ENCODE measurements around the gene ZNF324B. TPM values are rescaled to one million over a fixed set of nuclear protein-coding genes. Genes with fewer than 3 reads are reported as not detected.

ZNF324B gene
- total RNA-seq, 1 experiment from 2014 or later = 4.3 TPM

GRCh38 chr19:58480481-58480830, 29.0 kb downstream of the ZNF324B start:
- no peaks in the 10 kb centered on the region for H4K20me1 ChIP-seq (ENCODE audit: insufficient read depth)
- no peaks in the 10 kb centered on the region for H3K9me3 ChIP-seq (ENCODE audit: insufficient read depth, low read depth)
- BruUV-seq (replicated peaks) = no TSS peak
- intact Hi-C loops (cut with micrococcal nuclease; ENCODE audit: unreplicated experiment) = no loop called here
- no peak for DNase-seq
- POLR2A ChIA-PET (ENCODE audit: unreplicated experiment) = no interaction called here
- H3K4me2 ChIP-seq = no peak overlapping the region
- H3K36me3 ChIP-seq (ENCODE audit: low read depth) = no peaks in the 10 kb centered on the region
- CTCF ChIA-PET = no interaction called here
- no peaks in the 10 kb centered on the region for H3K27me3 ChIP-seq (ENCODE audit: insufficient read depth, low read depth)
- H2AFZ ChIP-seq = no peak overlapping the region
- H3K4me3 ChIP-seq = no peak overlapping the region
- H3K4me1 ChIP-seq (replicated peaks; ENCODE audit: insufficient read depth) = peaks cover 12% of the 10 kb centered on the region; the same call in 1 of the 2 replicates
- no peaks in the 10 kb centered on the region for H3K9me2 ChIP-seq (ENCODE audit: insufficient read depth)
- no peaks in the 10 kb centered on the region for H3K79me2 ChIP-seq (ENCODE audit: low read depth)
- no peak overlapping the region for H3K27ac ChIP-seq
- peaks cover 3% of the 10 kb centered on the region for H3F3A ChIP-seq (ENCODE audit: insufficient read depth, low read depth)
- TF ChIP-seq EZH2 (IDR thresholded peaks at IDR 0.05; ENCODE audit: low read depth) = no peak
- TF ChIP-seq, protein P1, sequence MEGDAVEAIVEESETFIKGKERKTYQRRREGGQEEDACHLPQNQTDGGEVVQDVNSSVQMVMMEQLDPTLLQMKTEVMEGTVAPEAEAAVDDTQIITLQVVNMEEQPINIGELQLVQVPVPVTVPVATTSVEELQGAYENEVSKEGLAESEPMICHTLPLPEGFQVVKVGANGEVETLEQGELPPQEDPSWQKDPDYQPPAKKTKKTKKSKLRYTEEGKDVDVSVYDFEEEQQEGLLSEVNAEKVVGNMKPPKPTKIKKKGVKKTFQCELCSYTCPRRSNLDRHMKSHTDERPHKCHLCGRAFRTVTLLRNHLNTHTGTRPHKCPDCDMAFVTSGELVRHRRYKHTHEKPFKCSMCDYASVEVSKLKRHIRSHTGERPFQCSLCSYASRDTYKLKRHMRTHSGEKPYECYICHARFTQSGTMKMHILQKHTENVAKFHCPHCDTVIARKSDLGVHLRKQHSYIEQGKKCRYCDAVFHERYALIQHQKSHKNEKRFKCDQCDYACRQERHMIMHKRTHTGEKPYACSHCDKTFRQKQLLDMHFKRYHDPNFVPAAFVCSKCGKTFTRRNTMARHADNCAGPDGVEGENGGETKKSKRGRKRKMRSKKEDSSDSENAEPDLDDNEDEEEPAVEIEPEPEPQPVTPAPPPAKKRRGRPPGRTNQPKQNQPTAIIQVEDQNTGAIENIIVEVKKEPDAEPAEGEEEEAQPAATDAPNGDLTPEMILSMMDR (conservative IDR thresholded peaks at IDR 0.05) = no peak

DNA sequence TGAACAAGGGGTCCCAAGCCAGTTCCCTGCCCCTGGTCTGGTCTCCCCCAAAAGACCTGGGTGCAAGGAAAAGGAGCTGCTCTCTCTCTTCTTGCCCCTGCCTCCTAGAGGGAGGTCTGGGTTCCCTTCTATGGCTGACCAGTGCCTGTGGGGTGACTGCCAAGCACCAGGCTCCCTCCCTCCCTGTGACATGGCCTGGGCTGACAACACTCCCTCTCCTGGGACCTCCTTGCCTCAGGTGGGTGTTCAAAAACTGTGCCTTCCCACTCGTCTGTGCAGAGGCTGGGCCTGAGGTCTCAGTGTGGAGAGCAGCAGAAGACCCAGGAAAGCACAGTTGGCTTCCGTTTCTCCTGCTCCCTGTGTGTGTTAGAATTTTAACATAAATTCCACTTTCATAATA, 29.4 kb downstream of the ZNF324B start:
- H3K27ac ChIP-seq = no peak overlapping the region
- no peak overlapping the region for H3K4me2 ChIP-seq
- H4K20me1 ChIP-seq (ENCODE audit: insufficient read depth) = no peaks in the 10 kb centered on the region
- BruUV-seq (replicated peaks) = no TSS peak
- H3K36me3 ChIP-seq (ENCODE audit: low read depth) = no peaks in the 10 kb centered on the region
- H3K9me2 ChIP-seq (ENCODE audit: insufficient read depth) = no peaks in the 10 kb centered on the region
- peaks cover 12% of the 10 kb centered on the region; the same call in 1 of the 2 replicates for H3K4me1 ChIP-seq (replicated peaks; ENCODE audit: insufficient read depth)
- POLR2A ChIA-PET (ENCODE audit: unreplicated experiment) = no interaction called here
- H3F3A ChIP-seq (ENCODE audit: insufficient read depth, low read depth) = no peaks in the 10 kb centered on the region
- no peaks in the 10 kb centered on the region for H3K79me2 ChIP-seq (ENCODE audit: low read depth)
- no peak overlapping the region for H3K4me3 ChIP-seq
- CTCF ChIA-PET = no interaction called here
- intact Hi-C loops (cut with micrococcal nuclease; ENCODE audit: unreplicated experiment) = no loop called here
- H3K9me3 ChIP-seq (ENCODE audit: insufficient read depth, low read depth) = no peaks in the 10 kb centered on the region
- H3K27me3 ChIP-seq (ENCODE audit: insufficient read depth, low read depth) = no peaks in the 10 kb centered on the region
- H2AFZ ChIP-seq = no peak overlapping the region
- no peak for DNase-seq
- TF ChIP-seq, protein P1 (conservative IDR thresholded peaks at IDR 0.05) = no peak

DNA sequence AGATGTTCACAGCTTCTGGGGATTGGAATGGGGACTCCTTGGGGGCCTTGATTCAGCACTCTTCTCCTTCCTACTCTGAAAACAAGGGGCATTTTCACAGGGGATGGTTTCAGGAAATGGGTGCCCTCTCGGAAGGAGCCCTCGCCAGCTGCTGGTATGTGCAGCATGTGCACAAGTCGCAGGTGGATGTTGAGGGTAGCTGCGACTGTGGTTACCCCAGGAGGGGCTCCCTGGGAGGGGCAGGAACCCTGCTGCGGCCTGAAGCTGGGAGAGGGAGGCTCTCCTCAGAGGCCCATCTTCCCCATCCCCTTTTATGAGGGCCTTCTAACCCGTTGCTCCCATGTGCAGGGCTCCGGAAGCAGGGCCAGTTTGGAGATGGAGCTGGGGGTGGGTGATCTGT, 30.9 kb downstream of the ZNF324B start:
- TF ChIP-seq EZH2 (IDR thresholded peaks at IDR 0.05; ENCODE audit: low read depth) = no peak
- TF ChIP-seq, protein P1 (conservative IDR thresholded peaks at IDR 0.05) = no peak
- Histone ChIP-seq H2AFZ (no peak overlapping the region), H3K79me2 (ENCODE audit: low read depth) (no peaks in the 10 kb centered on the region), H3K4me2 (no peak overlapping the region), H3F3A (ENCODE audit: insufficient read depth, low read depth) (no peaks in the 10 kb centered on the region), H3K27me3 (ENCODE audit: insufficient read depth, low read depth) (no peaks in the 10 kb centered on the region), H3K9me3 (ENCODE audit: insufficient read depth, low read depth) (no peaks in the 10 kb centered on the region), H3K4me1 (replicated peaks; ENCODE audit: insufficient read depth) (peaks cover 5% of the 10 kb centered on the region; the same call in 1 of the 2 replicates), H4K20me1 (ENCODE audit: insufficient read depth) (no peaks in the 10 kb centered on the region), H3K9me2 (ENCODE audit: insufficient read depth) (no peaks in the 10 kb centered on the region), H3K36me3 (ENCODE audit: low read depth) (no peaks in the 10 kb centered on the region), H3K4me3 (no peak overlapping the region), H3K27ac (no peak overlapping the region)
- DNase-seq = no peak
- ChIA-PET POLR2A (ENCODE audit: unreplicated experiment) (no interaction called here), CTCF (no interaction called here)
- no TSS peak for BruUV-seq (replicated peaks)
- intact Hi-C loops (cut with micrococcal nuclease; ENCODE audit: unreplicated experiment) = no loop called here

Data from PC-9 (cell line).